Measurements from ENCODE around the gene ADRA2B.

The ADRA2B gene

DNA sequence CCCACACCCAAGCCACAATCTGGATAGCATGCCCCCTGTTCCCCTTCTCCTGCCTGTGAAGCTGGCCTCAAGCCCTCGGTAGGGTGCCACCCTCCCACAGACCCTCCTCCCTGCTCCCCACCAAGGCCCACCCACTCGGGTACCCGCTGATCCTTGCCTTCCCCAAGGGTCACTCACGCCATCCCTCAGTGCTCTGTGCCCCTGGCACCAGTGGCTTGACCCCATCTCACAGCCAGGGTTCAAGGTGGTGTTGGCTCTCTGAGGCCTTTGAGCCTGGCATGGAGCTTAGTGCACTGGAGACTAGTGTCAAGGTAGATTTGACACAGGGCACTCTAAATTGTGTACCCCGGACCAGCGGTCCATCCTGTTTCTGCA, 11.9 kb downstream of the ADRA2B start:
- H3K4me3 ChIP-seq (replicated peaks; ENCODE audit: insufficient read depth, low read length), result no peak overlapping the region
- no peak overlapping the region for H3K27ac ChIP-seq (replicated peaks)
- H3K27me3 ChIP-seq (ENCODE audit: insufficient read depth, poor library complexity, severe bottlenecking), result no peaks in the 10 kb centered on the region
- no peak for DNase-seq (ENCODE audit: low read depth in 1 of 2, low spot score in 1 of 2)
- TF ChIP-seq, protein P1, sequence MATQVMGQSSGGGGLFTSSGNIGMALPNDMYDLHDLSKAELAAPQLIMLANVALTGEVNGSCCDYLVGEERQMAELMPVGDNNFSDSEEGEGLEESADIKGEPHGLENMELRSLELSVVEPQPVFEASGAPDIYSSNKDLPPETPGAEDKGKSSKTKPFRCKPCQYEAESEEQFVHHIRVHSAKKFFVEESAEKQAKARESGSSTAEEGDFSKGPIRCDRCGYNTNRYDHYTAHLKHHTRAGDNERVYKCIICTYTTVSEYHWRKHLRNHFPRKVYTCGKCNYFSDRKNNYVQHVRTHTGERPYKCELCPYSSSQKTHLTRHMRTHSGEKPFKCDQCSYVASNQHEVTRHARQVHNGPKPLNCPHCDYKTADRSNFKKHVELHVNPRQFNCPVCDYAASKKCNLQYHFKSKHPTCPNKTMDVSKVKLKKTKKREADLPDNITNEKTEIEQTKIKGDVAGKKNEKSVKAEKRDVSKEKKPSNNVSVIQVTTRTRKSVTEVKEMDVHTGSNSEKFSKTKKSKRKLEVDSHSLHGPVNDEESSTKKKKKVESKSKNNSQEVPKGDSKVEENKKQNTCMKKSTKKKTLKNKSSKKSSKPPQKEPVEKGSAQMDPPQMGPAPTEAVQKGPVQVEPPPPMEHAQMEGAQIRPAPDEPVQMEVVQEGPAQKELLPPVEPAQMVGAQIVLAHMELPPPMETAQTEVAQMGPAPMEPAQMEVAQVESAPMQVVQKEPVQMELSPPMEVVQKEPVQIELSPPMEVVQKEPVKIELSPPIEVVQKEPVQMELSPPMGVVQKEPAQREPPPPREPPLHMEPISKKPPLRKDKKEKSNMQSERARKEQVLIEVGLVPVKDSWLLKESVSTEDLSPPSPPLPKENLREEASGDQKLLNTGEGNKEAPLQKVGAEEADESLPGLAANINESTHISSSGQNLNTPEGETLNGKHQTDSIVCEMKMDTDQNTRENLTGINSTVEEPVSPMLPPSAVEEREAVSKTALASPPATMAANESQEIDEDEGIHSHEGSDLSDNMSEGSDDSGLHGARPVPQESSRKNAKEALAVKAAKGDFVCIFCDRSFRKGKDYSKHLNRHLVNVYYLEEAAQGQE (IDR thresholded peaks at IDR 0.05; ENCODE audit: insufficient replicate concordance, low read depth), result no peak
- no peak for TF ChIP-seq POLR2AphosphoS5 (IDR thresholded peaks at IDR 0.05; ENCODE audit: low read depth)
- no peak for TF ChIP-seq SPI1 (IDR thresholded peaks at IDR 0.05; ENCODE audit: borderline replicate concordance, low read depth)
- TF ChIP-seq, protein P2, sequence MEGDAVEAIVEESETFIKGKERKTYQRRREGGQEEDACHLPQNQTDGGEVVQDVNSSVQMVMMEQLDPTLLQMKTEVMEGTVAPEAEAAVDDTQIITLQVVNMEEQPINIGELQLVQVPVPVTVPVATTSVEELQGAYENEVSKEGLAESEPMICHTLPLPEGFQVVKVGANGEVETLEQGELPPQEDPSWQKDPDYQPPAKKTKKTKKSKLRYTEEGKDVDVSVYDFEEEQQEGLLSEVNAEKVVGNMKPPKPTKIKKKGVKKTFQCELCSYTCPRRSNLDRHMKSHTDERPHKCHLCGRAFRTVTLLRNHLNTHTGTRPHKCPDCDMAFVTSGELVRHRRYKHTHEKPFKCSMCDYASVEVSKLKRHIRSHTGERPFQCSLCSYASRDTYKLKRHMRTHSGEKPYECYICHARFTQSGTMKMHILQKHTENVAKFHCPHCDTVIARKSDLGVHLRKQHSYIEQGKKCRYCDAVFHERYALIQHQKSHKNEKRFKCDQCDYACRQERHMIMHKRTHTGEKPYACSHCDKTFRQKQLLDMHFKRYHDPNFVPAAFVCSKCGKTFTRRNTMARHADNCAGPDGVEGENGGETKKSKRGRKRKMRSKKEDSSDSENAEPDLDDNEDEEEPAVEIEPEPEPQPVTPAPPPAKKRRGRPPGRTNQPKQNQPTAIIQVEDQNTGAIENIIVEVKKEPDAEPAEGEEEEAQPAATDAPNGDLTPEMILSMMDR (IDR thresholded peaks at IDR 0.05; ENCODE audit: insufficient read depth, low read length), result no peak
- no peak for TF ChIP-seq GABPA (IDR thresholded peaks at IDR 0.05; ENCODE audit: low read depth)

GRCh38 chr2:96103761-96104486, 12.4 kb downstream of the ADRA2B start:
- DNase-seq (ENCODE audit: low read depth in 1 of 2, low spot score in 1 of 2), result peak in 1 of 2 experiments; percentile 52
- Histone ChIP-seq H3K27ac (replicated peaks) (no peak overlapping the region), H3K4me3 (replicated peaks; ENCODE audit: insufficient read depth, low read length) (no peak overlapping the region), H3K27me3 (ENCODE audit: insufficient read depth, poor library complexity, severe bottlenecking) (no peaks in the 10 kb centered on the region)
- TF ChIP-seq SPI1 (IDR thresholded peaks at IDR 0.05; ENCODE audit: borderline replicate concordance, low read depth), result peak; percentile 53; the same call in 1 of the 2 replicates
- no peak for TF ChIP-seq GABPA (IDR thresholded peaks at IDR 0.05; ENCODE audit: low read depth)
- TF ChIP-seq, protein P1 (IDR thresholded peaks at IDR 0.05; ENCODE audit: insufficient replicate concordance, low read depth), result no peak

- H3K27me3 ChIP-seq (ENCODE audit: insufficient read depth, poor library complexity, severe bottlenecking), result no peaks in the 10 kb centered on the region
- no peak for DNase-seq (ENCODE audit: low read depth in 1 of 2, low spot score in 1 of 2)
- TF ChIP-seq SPI1 (IDR thresholded peaks at IDR 0.05; ENCODE audit: borderline replicate concordance, low read depth) (no peak), POLR2AphosphoS5 (IDR thresholded peaks at IDR 0.05; ENCODE audit: low read depth) (no peak), GABPA (IDR thresholded peaks at IDR 0.05; ENCODE audit: low read depth) (no peak)
- TF ChIP-seq, protein P1 (IDR thresholded peaks at IDR 0.05; ENCODE audit: insufficient replicate concordance, low read depth), result no peak
- TF ChIP-seq, protein P2 (IDR thresholded peaks at IDR 0.05; ENCODE audit: insufficient read depth, low read length), result no peak
- no peak overlapping the region for H3K27ac ChIP-seq (replicated peaks)
- no peak overlapping the region for H3K4me3 ChIP-seq (replicated peaks; ENCODE audit: insufficient read depth, low read length)
These were observed 13.2 kb downstream of the ADRA2B start for GRCh38 chr2:96103187-96103601.

All from HL-60 (cell line).